ENCODE data around the gene TFF2. TPM values are rescaled to one million over a fixed set of nuclear protein-coding genes. Genes with fewer than 3 reads are reported as not detected.
A peak's percentile ranks its signal among the peaks of the same experiment; 100 is the strongest.

The TFF2 gene
- total RNA-seq, 1 experiment from 2014 or later = 1.2 TPM

DNA sequence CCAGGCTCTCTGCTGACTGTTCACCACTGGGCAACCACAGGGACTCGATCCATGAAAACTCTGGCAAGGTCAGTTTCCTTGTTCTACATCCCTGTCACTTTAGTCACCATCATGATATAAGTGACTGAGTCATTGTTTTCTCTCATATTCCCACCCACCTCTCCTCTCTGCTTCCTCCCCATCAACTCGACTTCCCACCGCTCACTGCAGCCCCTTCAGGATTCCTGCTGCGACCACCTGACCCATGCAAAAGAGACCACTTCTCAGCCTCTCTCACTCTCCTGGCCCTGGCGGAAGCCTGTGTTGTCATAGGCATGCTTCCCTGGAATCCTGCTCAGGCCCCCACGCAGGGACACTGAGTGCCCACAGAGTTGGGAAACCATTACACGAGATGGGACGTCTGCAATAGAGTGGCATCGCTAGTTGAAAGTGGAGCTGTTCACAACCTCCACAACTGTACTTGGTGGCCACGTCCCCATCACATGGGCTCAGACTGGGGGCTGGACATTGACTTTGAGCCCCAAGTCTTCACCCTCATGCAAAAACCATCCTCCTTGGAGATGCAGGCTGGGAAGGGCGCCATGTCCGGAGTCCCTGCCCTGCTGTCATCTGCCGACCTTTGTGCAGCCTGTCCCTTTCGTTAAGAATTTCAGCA lies 1.8 kb upstream of the TFF2 start:
- DNase-seq = peak in 1 of 2 experiments; percentile 14
- H3K4me1 Mint-ChIP-seq (ENCODE audit: low read depth, unreplicated experiment) = peaks cover 11% of the 10 kb centered on the region
- H3K27me3 Mint-ChIP-seq (ENCODE audit: insufficient read depth, unreplicated experiment) = no peaks in the 10 kb centered on the region
- ChIA-PET POLR2A (no interaction called here), CTCF (no interaction called here)
- TF ChIP-seq, protein P1, sequence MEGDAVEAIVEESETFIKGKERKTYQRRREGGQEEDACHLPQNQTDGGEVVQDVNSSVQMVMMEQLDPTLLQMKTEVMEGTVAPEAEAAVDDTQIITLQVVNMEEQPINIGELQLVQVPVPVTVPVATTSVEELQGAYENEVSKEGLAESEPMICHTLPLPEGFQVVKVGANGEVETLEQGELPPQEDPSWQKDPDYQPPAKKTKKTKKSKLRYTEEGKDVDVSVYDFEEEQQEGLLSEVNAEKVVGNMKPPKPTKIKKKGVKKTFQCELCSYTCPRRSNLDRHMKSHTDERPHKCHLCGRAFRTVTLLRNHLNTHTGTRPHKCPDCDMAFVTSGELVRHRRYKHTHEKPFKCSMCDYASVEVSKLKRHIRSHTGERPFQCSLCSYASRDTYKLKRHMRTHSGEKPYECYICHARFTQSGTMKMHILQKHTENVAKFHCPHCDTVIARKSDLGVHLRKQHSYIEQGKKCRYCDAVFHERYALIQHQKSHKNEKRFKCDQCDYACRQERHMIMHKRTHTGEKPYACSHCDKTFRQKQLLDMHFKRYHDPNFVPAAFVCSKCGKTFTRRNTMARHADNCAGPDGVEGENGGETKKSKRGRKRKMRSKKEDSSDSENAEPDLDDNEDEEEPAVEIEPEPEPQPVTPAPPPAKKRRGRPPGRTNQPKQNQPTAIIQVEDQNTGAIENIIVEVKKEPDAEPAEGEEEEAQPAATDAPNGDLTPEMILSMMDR (IDR thresholded peaks at IDR 0.05; ENCODE audit: insufficient read depth in 1 of 2, low read depth in 1 of 2, low read length in 1 of 2, severe bottlenecking in 1 of 2, unreplicated experiment in 1 of 2) = no peak
- Histone ChIP-seq H3K27me3 (replicated peaks; ENCODE audit: control insufficient read depth, insufficient read depth, low read length) (no peaks in the 10 kb centered on the region), H3K4me3 (ENCODE audit: low read depth, low read length) (no peak overlapping the region), H3K9me3 (no peaks in the 10 kb centered on the region), H3K36me3 (ENCODE audit: control insufficient read depth, insufficient read depth, low read length) (no peaks in the 10 kb centered on the region; the same call in 1 of the 2 replicates), H3K4me1 (peaks cover 12% of the 10 kb centered on the region)
- H3K36me3 Mint-ChIP-seq (ENCODE audit: insufficient read depth, unreplicated experiment) = no peaks in the 10 kb centered on the region
- H3K4me3 Mint-ChIP-seq (ENCODE audit: unreplicated experiment) = no peak overlapping the region
- H3K27ac Mint-ChIP-seq (ENCODE audit: unreplicated experiment) = no peak overlapping the region
- intact Hi-C loops (cut with micrococcal nuclease; ENCODE audit: unreplicated experiment) = no loop called here
- BruUV-seq (replicated peaks) = no TSS peak
- H3K9me3 Mint-ChIP-seq (ENCODE audit: unreplicated experiment) = peaks cover 11% of the 10 kb centered on the region

DNA sequence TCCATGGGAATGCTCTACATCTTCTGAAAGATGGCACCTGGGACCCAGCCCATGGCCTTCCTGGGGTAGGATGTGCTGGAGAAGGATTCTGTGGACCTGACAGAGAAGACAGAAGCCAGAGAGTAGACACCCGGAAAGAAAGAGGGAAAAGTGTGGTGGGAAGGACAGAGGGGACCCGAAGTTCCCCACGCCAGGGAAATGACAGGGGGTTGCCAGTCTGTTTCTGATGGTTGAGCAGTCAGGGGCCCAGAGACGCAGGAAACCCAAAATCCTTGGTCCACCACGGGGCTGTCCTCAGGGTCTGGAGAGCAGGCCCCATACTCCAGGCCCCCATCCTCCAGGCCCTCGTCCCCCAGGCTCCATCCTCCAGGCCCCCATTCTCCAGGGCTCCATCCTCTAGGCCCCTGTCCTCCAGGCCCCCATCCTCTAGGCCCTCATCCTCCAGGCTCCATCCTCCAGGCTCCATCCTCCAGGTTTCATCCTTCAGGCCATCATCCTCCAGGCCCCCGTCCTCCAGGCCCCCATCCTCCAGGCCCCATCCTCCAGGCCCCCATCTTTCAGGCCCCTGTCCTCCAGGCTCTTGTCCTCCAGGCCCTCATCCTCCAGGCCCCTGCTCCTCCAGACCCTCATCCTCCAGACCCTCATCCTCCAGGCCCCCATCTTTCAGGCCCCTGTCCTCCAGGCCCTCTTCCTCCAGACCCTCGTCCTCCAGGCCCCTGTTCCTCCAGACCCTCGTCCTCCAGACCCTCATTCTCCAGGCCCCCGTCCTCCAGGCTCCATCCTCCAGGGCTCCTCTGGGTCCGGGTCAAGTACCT lies 1.0 kb upstream of the TFF2 start:
- Histone ChIP-seq H3K27me3 (replicated peaks; ENCODE audit: control insufficient read depth, insufficient read depth, low read length) (no peaks in the 10 kb centered on the region), H3K4me3 (ENCODE audit: low read depth, low read length) (no peak overlapping the region), H3K9me3 (no peaks in the 10 kb centered on the region), H3K4me1 (peaks cover 12% of the 10 kb centered on the region), H3K36me3 (ENCODE audit: control insufficient read depth, insufficient read depth, low read length) (no peaks in the 10 kb centered on the region; the same call in 1 of the 2 replicates)
- CTCF ChIA-PET = no interaction called here
- POLR2A ChIA-PET = no interaction called here
- Mint-ChIP-seq H3K4me3 (ENCODE audit: unreplicated experiment) (no peak overlapping the region), H3K36me3 (ENCODE audit: insufficient read depth, unreplicated experiment) (no peaks in the 10 kb centered on the region), H3K27ac (ENCODE audit: unreplicated experiment) (peak overlapping the region; percentile 34), H3K4me1 (ENCODE audit: low read depth, unreplicated experiment) (peaks cover 11% of the 10 kb centered on the region), H3K27me3 (ENCODE audit: insufficient read depth, unreplicated experiment) (no peaks in the 10 kb centered on the region), H3K9me3 (ENCODE audit: unreplicated experiment) (peaks cover 11% of the 10 kb centered on the region)
- BruUV-seq (replicated peaks) = no TSS peak
- intact Hi-C loops (cut with micrococcal nuclease; ENCODE audit: unreplicated experiment) = no loop called here
- TF ChIP-seq, protein P1 (IDR thresholded peaks at IDR 0.05; ENCODE audit: insufficient read depth in 1 of 2, low read depth in 1 of 2, low read length in 1 of 2, severe bottlenecking in 1 of 2, unreplicated experiment in 1 of 2) = no peak
- peak in 1 of 2 experiments; percentile 13 for DNase-seq

GRCh38 chr21:42350318-42350910 lies 380 bp downstream of the TFF2 start:
- BruUV-seq (replicated peaks) = no TSS peak
- H3K9me3 ChIP-seq = no peaks in the 10 kb centered on the region
- no peaks in the 10 kb centered on the region for H3K27me3 ChIP-seq (replicated peaks; ENCODE audit: control insufficient read depth, insufficient read depth, low read length)
- intact Hi-C loops (cut with micrococcal nuclease; ENCODE audit: unreplicated experiment) = no loop called here
- no peaks in the 10 kb centered on the region; the same call in 1 of the 2 replicates for H3K36me3 ChIP-seq (ENCODE audit: control insufficient read depth, insufficient read depth, low read length)
- no peaks in the 10 kb centered on the region for H3K36me3 Mint-ChIP-seq (ENCODE audit: insufficient read depth, unreplicated experiment)
- peak overlapping the region; percentile 34 for H3K27ac Mint-ChIP-seq (ENCODE audit: unreplicated experiment)
- H3K4me3 ChIP-seq (ENCODE audit: low read depth, low read length) = no peak overlapping the region
- peak overlapping the region; percentile 28 for H3K4me3 Mint-ChIP-seq (ENCODE audit: unreplicated experiment)
- no peak for DNase-seq
- TF ChIP-seq, protein P1 (IDR thresholded peaks at IDR 0.05; ENCODE audit: insufficient read depth in 1 of 2, low read depth in 1 of 2, low read length in 1 of 2, severe bottlenecking in 1 of 2, unreplicated experiment in 1 of 2) = no peak
- peaks cover 12% of the 10 kb centered on the region for H3K4me1 ChIP-seq
- no peaks in the 10 kb centered on the region for H3K27me3 Mint-ChIP-seq (ENCODE audit: insufficient read depth, unreplicated experiment)
- ChIA-PET CTCF (no interaction called here), POLR2A (no interaction called here)
- H3K9me3 Mint-ChIP-seq (ENCODE audit: unreplicated experiment) = peaks cover 11% of the 10 kb centered on the region
- peaks cover 11% of the 10 kb centered on the region for H3K4me1 Mint-ChIP-seq (ENCODE audit: low read depth, unreplicated experiment)

All from Caco-2 (cell line).